ENCODE data around the gene LPCAT3. TPM values are rescaled to one million over a fixed set of nuclear protein-coding genes. Genes with fewer than 3 reads are reported as not detected.

The LPCAT3 gene
- total and polyA plus RNA-seq, 2 of the 13 experiments (the other 11 are each of a cell fraction or from before 2014, with no cell fraction given): 44.5 to 64.3 TPM

- no peak for TF ChIP-seq PAX8 (CRISPR knock-in tag; IDR thresholded peaks at IDR 0.05; ENCODE audit: borderline replicate concordance)
- no peak for TF ChIP-seq MTERF4 (CRISPR knock-in tag; IDR thresholded peaks at IDR 0.05)
- no peak for TF ChIP-seq ZNF143 (CRISPR knock-in tag; IDR thresholded peaks at IDR 0.05)
- no peak for TF ChIP-seq KDM1A (CRISPR knock-in tag; IDR thresholded peaks at IDR 0.05)
- TF ChIP-seq ZNF878 (CRISPR knock-in tag; IDR thresholded peaks at IDR 0.05): no peak
- TF ChIP-seq, protein P1, sequence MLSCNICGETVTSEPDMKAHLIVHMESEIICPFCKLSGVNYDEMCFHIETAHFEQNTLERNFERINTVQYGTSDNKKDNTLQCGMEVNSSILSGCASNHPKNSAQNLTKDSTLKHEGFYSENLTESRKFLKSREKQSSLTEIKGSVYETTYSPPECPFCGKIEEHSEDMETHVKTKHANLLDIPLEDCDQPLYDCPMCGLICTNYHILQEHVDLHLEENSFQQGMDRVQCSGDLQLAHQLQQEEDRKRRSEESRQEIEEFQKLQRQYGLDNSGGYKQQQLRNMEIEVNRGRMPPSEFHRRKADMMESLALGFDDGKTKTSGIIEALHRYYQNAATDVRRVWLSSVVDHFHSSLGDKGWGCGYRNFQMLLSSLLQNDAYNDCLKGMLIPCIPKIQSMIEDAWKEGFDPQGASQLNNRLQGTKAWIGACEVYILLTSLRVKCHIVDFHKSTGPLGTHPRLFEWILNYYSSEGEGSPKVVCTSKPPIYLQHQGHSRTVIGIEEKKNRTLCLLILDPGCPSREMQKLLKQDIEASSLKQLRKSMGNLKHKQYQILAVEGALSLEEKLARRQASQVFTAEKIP (CRISPR knock-in tag; IDR thresholded peaks at IDR 0.05; ENCODE audit: borderline replicate concordance): no peak
- no peak for TF ChIP-seq RARG (CRISPR knock-in tag; IDR thresholded peaks at IDR 0.05; ENCODE audit: low read depth)
- TF ChIP-seq ZNF383 (CRISPR knock-in tag; IDR thresholded peaks at IDR 0.05; ENCODE audit: borderline replicate concordance): no peak
- TF ChIP-seq ZNF280B (CRISPR knock-in tag; IDR thresholded peaks at IDR 0.05; ENCODE audit: borderline replicate concordance): no peak
- no peak for TF ChIP-seq FLYWCH1 (CRISPR knock-in tag; IDR thresholded peaks at IDR 0.05)
- TF ChIP-seq, protein P2, sequence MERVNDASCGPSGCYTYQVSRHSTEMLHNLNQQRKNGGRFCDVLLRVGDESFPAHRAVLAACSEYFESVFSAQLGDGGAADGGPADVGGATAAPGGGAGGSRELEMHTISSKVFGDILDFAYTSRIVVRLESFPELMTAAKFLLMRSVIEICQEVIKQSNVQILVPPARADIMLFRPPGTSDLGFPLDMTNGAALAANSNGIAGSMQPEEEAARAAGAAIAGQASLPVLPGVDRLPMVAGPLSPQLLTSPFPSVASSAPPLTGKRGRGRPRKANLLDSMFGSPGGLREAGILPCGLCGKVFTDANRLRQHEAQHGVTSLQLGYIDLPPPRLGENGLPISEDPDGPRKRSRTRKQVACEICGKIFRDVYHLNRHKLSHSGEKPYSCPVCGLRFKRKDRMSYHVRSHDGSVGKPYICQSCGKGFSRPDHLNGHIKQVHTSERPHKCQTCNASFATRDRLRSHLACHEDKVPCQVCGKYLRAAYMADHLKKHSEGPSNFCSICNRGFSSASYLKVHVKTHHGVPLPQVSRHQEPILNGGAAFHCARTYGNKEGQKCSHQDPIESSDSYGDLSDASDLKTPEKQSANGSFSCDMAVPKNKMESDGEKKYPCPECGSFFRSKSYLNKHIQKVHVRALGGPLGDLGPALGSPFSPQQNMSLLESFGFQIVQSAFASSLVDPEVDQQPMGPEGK (CRISPR knock-in tag; IDR thresholded peaks at IDR 0.05): peak; percentile 66
- no peak for TF ChIP-seq HNF1A (IDR thresholded peaks at IDR 0.05; ENCODE audit: low read depth)
- TF ChIP-seq HNF1A (CRISPR knock-in tag; IDR thresholded peaks at IDR 0.05; ENCODE audit: borderline replicate concordance): no peak
- TF ChIP-seq, protein P3, sequence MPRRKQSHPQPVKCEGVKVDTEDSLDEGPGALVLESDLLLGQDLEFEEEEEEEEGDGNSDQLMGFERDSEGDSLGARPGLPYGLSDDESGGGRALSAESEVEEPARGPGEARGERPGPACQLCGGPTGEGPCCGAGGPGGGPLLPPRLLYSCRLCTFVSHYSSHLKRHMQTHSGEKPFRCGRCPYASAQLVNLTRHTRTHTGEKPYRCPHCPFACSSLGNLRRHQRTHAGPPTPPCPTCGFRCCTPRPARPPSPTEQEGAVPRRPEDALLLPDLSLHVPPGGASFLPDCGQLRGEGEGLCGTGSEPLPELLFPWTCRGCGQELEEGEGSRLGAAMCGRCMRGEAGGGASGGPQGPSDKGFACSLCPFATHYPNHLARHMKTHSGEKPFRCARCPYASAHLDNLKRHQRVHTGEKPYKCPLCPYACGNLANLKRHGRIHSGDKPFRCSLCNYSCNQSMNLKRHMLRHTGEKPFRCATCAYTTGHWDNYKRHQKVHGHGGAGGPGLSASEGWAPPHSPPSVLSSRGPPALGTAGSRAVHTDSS (CRISPR knock-in tag; conservative IDR thresholded peaks at IDR 0.05): no peak
- peak; percentile 98 for TF ChIP-seq NFE2 (CRISPR knock-in tag; IDR thresholded peaks at IDR 0.05)
- no peak for TF ChIP-seq ZMYM3 (CRISPR knock-in tag; IDR thresholded peaks at IDR 0.05)
- TF ChIP-seq CAMTA2 (CRISPR knock-in tag; IDR thresholded peaks at IDR 0.05; ENCODE audit: borderline replicate concordance): no peak
Observed at GRCh38 chr12:7060353-7060954, 42.2 kb upstream of the LPCAT3 start, which contains the start of gene C1S (continued).

All from HepG2 (cell line).